Prostate gland (tissue), 2 donors: ENCODE results near the gene GRB7.

Source experiments
- CTCF ChIP-seq, 4 experiments: fragments of 200-600 bp in 2 of 4; fragments of 450-650 bp in 2 of 4; sonication (generic) in 2 of 4; IDR thresholded peaks; 1 replicate in 3 of 4; 2 replicates in 1 of 4; pipeline ENCODE4 v1.5.1; 2016 to 2019; ENCODE audit warnings: antibody characterized with exemption in 4 of 4, mild to moderate bottlenecking in 2 of 4, moderate library complexity in 2 of 4
- POLR2A ChIP-seq: fragments of 450-650 bp; IDR thresholded peaks from one replicate; pipeline ENCODE4 v1.6.1; 2016; ENCODE audit warnings: antibody characterized with exemption, mild to moderate bottlenecking

GRCh38 chr17:39794249-39794970 lies 56.7 kb downstream of the GRB7 start:
- no peak for TF ChIP-seq POLR2A
- no peak for TF ChIP-seq CTCF (IDR thresholded peaks at IDR 0.05)
